A673 (cell line): Measurements from ENCODE around the gene WDR38. TPM values are rescaled to one million over a fixed set of nuclear protein-coding genes. Genes with fewer than 3 reads are reported as not detected.

Source experiments
- BruUV-seq: library from RNA; stranded (reverse); fragments of 400-500 nt; replicated peaks from 2 replicates; lab custom pipeline; 2021; lab: Mats Ljungman, UMichigan
- CTCF ChIA-PET: fragments of 300-600 bp; sonication (Branson Sonifier 250); formaldehyde crosslinking; loops from one replicate; lab custom pipeline; 2022; ENCODE audit warnings: antibody characterized with exemption; lab: Charles Lee
- POLR2A ChIA-PET: fragments of 300-600 bp; sonication (Branson Sonifier 250); formaldehyde crosslinking; loops from one replicate; lab custom pipeline; 2022; ENCODE audit warnings: antibody characterized with exemption; ENCODE audit not compliant: low non-redundant PET; lab: Charles Lee
- DNase-seq: peaks from one replicate; pipeline ENCODE4 v3.0.0-alpha.2; 2015; ENCODE audit warnings: low spot score
- H3K27ac ChIP-seq: fragments of 200-600 bp; sonication (generic); 2 replicates; pipeline ENCODE4 v1.5.1; 2016; ENCODE audit warnings: mixed run types, low read depth, mild to moderate bottlenecking, mixed read lengths, antibody characterized with exemption, low read length; ENCODE audit not compliant: poor library complexity, severe bottlenecking
- H3K27me3 ChIP-seq: fragments of 200-600 bp; sonication (generic); replicated peaks from 2 replicates; pipeline ENCODE4 v1.6.1; 2017; ENCODE audit warnings: mixed run types, low read depth, mild to moderate bottlenecking, mixed read lengths, antibody characterized with exemption, low read length; ENCODE audit not compliant: insufficient read depth, poor library complexity
- H3K36me3 ChIP-seq: fragments of 200-600 bp; sonication (generic); 2 replicates; pipeline ENCODE4 v1.6.1; 2016; ENCODE audit warnings: mixed run types, mild to moderate bottlenecking, mixed read lengths, antibody characterized with exemption, low read length; ENCODE audit not compliant: insufficient read depth, poor library complexity, severe bottlenecking
- H3K4me1 ChIP-seq: fragments of 200-600 bp; sonication (generic); 2 replicates; pipeline ENCODE4 v1.6.1; 2017; ENCODE audit warnings: mixed run types, mild to moderate bottlenecking, mixed read lengths, antibody characterized with exemption, low read length; ENCODE audit not compliant: insufficient read depth, poor library complexity, severe bottlenecking
- H3K4me3 ChIP-seq: fragments of 200-600 bp; sonication (generic); 2 replicates; pipeline ENCODE4 v1.5.1; 2016; ENCODE audit warnings: low read depth, mixed run types, mild to moderate bottlenecking, mixed read lengths, low read length; ENCODE audit not compliant: poor library complexity, severe bottlenecking
- H3K9me3 ChIP-seq: fragments of 200-600 bp; sonication (generic); 2 replicates; pipeline ENCODE4 v1.6.1; 2016; ENCODE audit warnings: mixed run types, low read depth, mild to moderate bottlenecking, mixed read lengths, antibody characterized with exemption, low read length; ENCODE audit not compliant: poor library complexity, severe bottlenecking
- EZH2 ChIP-seq: fragments of 200-600 bp; sonication (generic); IDR thresholded peaks from 2 replicates; pipeline ENCODE4 v1.6.1; 2017; ENCODE audit warnings: borderline replicate concordance, low read depth, mild to moderate bottlenecking, mixed read lengths, antibody characterized with exemption, low read length; ENCODE audit not compliant: poor library complexity, severe bottlenecking
- intact Hi-C: fragments of 100-400 bp; cut with micrococcal nuclease; formaldehyde crosslinking; loops from one replicate; pipeline ENCODE4 v1.10.0; 2022; ENCODE audit not compliant: unreplicated experiment
- total RNA-seq: library from RNA; stranded (reverse); gene quantifications from 2 replicates; pipeline ENCODE4 v1.2.3, GENCODE V29; 2021
- TF ChIP-seq, protein P1 (sequence below): fragments of 300-800, 200-600 bp; sonication (generic); conservative IDR thresholded peaks from 2 replicates; pipeline ENCODE4 v1.5.1; 2017; ENCODE audit warnings: low read depth, mild to moderate bottlenecking, antibody characterized with exemption, low read length, moderate library complexity, mixed read lengths

Gene WDR38
- total RNA-seq, 1 experiment from 2014 or later = not detected

DNA sequence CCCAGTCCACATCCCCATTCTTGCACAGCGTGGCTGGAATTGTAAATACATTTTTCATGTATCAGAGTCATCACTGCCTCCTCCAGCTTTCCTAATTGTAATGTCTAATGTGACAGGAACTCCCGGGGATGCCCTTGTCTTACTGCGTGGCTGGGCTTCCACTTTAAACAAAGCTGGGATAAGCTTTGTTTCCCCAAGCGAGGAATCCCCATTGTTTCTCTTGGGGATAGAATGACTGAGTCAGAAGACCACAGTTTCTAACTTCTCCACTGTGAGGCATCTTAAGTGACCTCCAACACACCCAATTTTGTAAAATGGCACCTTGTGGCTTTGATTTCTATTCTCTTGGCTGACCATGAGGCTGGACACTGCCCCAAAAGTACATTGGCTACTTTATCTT lies 31.1 kb downstream of the WDR38 start:
- no peaks in the 10 kb centered on the region for H3K9me3 ChIP-seq
- H3K4me1 ChIP-seq = no peaks in the 10 kb centered on the region
- no peak overlapping the region for H3K4me3 ChIP-seq
- H3K36me3 ChIP-seq = peaks cover 12% of the 10 kb centered on the region
- intact Hi-C loops = no loop called here
- no peak overlapping the region for H3K27ac ChIP-seq
- no peaks in the 10 kb centered on the region for H3K27me3 ChIP-seq
- ChIA-PET CTCF (no interaction called here), POLR2A (no interaction called here)
- TF ChIP-seq EZH2 = no peak
- TF ChIP-seq, protein P1, sequence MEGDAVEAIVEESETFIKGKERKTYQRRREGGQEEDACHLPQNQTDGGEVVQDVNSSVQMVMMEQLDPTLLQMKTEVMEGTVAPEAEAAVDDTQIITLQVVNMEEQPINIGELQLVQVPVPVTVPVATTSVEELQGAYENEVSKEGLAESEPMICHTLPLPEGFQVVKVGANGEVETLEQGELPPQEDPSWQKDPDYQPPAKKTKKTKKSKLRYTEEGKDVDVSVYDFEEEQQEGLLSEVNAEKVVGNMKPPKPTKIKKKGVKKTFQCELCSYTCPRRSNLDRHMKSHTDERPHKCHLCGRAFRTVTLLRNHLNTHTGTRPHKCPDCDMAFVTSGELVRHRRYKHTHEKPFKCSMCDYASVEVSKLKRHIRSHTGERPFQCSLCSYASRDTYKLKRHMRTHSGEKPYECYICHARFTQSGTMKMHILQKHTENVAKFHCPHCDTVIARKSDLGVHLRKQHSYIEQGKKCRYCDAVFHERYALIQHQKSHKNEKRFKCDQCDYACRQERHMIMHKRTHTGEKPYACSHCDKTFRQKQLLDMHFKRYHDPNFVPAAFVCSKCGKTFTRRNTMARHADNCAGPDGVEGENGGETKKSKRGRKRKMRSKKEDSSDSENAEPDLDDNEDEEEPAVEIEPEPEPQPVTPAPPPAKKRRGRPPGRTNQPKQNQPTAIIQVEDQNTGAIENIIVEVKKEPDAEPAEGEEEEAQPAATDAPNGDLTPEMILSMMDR = no peak
- no TSS peak for BruUV-seq
- DNase-seq = no peak

DNA sequence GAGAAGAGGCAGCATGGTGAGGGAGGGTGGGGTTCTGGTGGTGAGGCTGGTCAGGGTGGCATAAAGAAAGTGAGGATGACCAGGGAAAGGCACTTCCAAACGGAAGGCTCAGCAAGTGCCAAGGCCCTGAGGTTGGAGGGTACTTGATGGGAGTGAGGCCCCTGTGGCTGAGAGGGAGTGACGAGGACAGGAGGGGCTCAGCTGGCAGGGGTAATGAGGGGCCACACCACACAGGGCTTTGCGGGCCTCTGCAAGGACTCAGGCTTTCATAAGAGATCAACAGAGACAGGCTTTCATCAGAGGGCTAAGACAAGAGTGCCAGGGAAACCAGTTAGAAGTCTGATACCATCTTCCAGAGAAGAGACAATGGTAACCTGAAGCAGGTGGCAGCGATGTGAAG lies 32.3 kb downstream of the WDR38 start:
- H3K4me3 ChIP-seq = no peak overlapping the region
- ChIA-PET CTCF (no interaction called here), POLR2A (no interaction called here)
- H3K27ac ChIP-seq = no peak overlapping the region
- H3K4me1 ChIP-seq = no peaks in the 10 kb centered on the region
- BruUV-seq = no TSS peak
- peaks cover 9% of the 10 kb centered on the region for H3K36me3 ChIP-seq
- TF ChIP-seq, protein P1 = no peak
- no peak for TF ChIP-seq EZH2
- H3K9me3 ChIP-seq = no peaks in the 10 kb centered on the region
- no peak for DNase-seq
- no peaks in the 10 kb centered on the region for H3K27me3 ChIP-seq
- intact Hi-C loops = no loop called here

DNA sequence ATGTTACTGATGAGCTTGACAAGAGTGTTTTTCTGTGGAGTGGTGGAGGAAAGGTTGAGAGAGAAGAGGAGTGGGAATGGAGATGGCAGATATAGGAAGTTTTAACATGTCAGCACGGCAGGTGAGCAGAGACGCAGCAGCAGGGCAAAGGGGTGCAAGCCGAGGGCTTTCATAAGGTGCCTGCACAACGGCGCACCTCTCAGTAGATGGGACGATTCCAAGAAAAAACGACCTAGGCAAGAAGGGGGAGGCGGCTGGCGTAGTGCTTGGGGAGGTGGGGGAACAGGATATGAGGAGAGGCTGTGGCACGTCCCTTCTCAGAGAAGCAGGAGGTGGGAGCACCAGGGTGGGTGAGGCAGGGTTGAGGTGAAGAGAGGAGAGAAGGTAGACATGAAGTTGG lies 33.2 kb downstream of the WDR38 start:
- no peak for DNase-seq
- H3K36me3 ChIP-seq = peaks cover 12% of the 10 kb centered on the region
- H3K27ac ChIP-seq = no peak overlapping the region
- no peaks in the 10 kb centered on the region for H3K4me1 ChIP-seq
- no TSS peak for BruUV-seq
- no peak for TF ChIP-seq EZH2
- TF ChIP-seq, protein P1 = no peak
- intact Hi-C loops = no loop called here
- H3K9me3 ChIP-seq = no peaks in the 10 kb centered on the region
- CTCF ChIA-PET = interaction anchor here (0.8 kb wide), 1 partner anchor 9 kb away, joined by 3 read pairs; no protein-coding TSS in a partner anchor
- H3K4me3 ChIP-seq = no peak overlapping the region
- no peaks in the 10 kb centered on the region for H3K27me3 ChIP-seq
- POLR2A ChIA-PET = no interaction called here
